Small intestine (tissue), 7 donors: ENCODE results near the gene NRP2. TPM values are rescaled to one million over a fixed set of nuclear protein-coding genes. Genes with fewer than 3 reads are reported as not detected.
A peak's percentile ranks its signal among the peaks of the same experiment; 100 is the strongest.

Source experiments
- DNase-seq, 2 donors: peaks; one replicate each; pipeline versions ENCODE4 v3.0.0 to v3.0.0-alpha.2; 2013
- FAIRE-seq: peaks from 2 replicates; lab custom pipeline; 2012; peaks lifted over from hg19 to GRCh38; lab: Jason Lieb, UNC
- H3K27ac ChIP-seq, 3 donors: one replicate each; pipeline ENCODE4 v1.5.1; 2013; ENCODE audit warnings: low read length in 2 of 3, mild to moderate bottlenecking in 2 of 3, control low read depth in 1 of 3, inconsistent platforms in 1 of 3, low read depth in 1 of 3, moderate library complexity in 1 of 3
- H3K27me3 ChIP-seq, 3 donors: one replicate each; pipeline ENCODE4 v1.6.1; 2013; ENCODE audit warnings: low read length in 3 of 3, inconsistent platforms in 1 of 3; ENCODE audit not compliant: control insufficient read depth in 3 of 3, insufficient read depth in 3 of 3
- H3K36me3 ChIP-seq, 3 donors: one replicate each; pipeline ENCODE4 v1.6.1; 2013; ENCODE audit warnings: low read length in 3 of 3, inconsistent platforms in 1 of 3, low read depth in 1 of 3, mild to moderate bottlenecking in 1 of 3, moderate library complexity in 1 of 3; ENCODE audit not compliant: control insufficient read depth in 3 of 3, insufficient read depth in 2 of 3
- H3K4me1 ChIP-seq, 3 donors: one replicate each; pipeline ENCODE4 v1.6.1; 2013; ENCODE audit warnings: low read length in 2 of 3, inconsistent platforms in 1 of 3, low read depth in 1 of 3, mild to moderate bottlenecking in 1 of 3, moderate library complexity in 1 of 3; ENCODE audit not compliant: control insufficient read depth in 3 of 3, insufficient read depth in 2 of 3
- H3K4me3 ChIP-seq, 3 donors: one replicate each; pipeline ENCODE4 v1.5.1; 2013; ENCODE audit warnings: low read length in 3 of 3, control low read depth in 1 of 3, inconsistent platforms in 1 of 3, low read depth in 1 of 3, mild to moderate bottlenecking in 1 of 3, moderate library complexity in 1 of 3
- H3K9me3 ChIP-seq, 2 donors: one replicate each; pipeline ENCODE4 v1.6.1; 2013; ENCODE audit warnings: low read depth in 1 of 2, low read length in 1 of 2; ENCODE audit not compliant: control insufficient read depth in 2 of 2, insufficient read depth in 1 of 2
- whole genome bisulfite sequencing, 3 donors: extraction: QIAGEN DNeasy Blood & Tissue Kit; methylation state at CpG; one replicate each; pipeline ENCODE4 v1.1.7; 2013; 5-methylcytosine and 5-hydroxymethylcytosine counted together
- polyA plus RNA-seq, 4 donors: library from polyadenylated mRNA; stranded (reverse) in 3 of 4; unstranded in 1 of 4; fragments of 200-250 nt in 3 of 4; fragments of 120-200 nt in 1 of 4; gene quantifications; one replicate each; pipeline versions ENCODE4 v1.2.1 to v1.2.3, GENCODE V29; 2013
- donor health status: healthy with polysubstance abuse.
- donor health status: control.
- donor health status: control.
- donor health status: Bipolar disorder and iron deficiency.
- donor health status: healthy.

Gene NRP2
- polyA plus RNA-seq, 4 donors: 0.81 to 9.6 (median 4.9) TPM

DNA sequence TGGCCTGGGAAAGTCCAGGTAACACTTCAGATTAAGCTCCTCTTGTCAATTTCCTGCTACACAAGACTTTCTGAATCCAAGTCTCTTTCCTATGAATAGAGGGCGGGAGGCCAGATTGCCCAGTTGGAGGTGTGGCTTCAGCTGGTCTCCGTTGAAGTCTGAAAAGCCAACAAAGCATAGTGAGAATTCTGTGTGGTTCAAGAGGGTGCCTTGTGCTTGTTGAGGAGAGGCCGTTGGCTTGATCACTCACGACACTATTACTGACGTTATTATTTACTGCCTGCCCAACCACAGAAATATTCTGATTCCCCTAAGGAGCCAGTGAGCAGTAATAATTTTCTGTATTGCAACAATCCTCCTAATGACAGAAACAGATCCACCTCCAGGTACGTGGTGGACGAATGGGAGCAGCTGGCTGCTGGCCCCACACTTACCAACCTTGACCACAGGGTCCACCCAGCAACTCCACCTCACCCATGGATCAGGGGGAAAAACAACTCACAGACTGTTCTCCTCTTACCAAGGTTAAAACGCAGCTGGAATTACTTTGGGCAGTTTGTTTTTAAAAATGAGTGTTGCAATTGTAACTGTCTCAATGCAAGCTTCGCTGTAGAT, 21.9 kb downstream of the NRP2 start:
- peaks cover 2 to 14% (median 9%) of the 10 kb centered on the region in 3 donors for H3K4me1 ChIP-seq
- no peak overlapping the region for H3K4me3 ChIP-seq
- DNase-seq (peak in 1 of 2 donors; percentile 26), FAIRE-seq (no peak)
- H3K27ac ChIP-seq: peak overlapping the region in 1 of 3 donors; percentile 36
- 25 to 65% (median 46%) methylated on average over 9 of the region's 9 CpGs for WGBS, 3 donors
- H3K9me3 ChIP-seq: no peaks in the 10 kb centered on the region
- H3K36me3 ChIP-seq: no peaks in the 10 kb centered on the region
- no peaks in the 10 kb centered on the region for H3K27me3 ChIP-seq

GRCh38 chr2:205705511-205706349, 23.4 kb downstream of the NRP2 start:
- FAIRE-seq: no peak
- Histone ChIP-seq H3K27ac (peak overlapping the region in 2 of 3 donors; percentile 15 to 37), H3K27me3 (no peaks in the 10 kb centered on the region), H3K4me3 (no peak overlapping the region), H3K9me3 (no peaks in the 10 kb centered on the region), H3K4me1 (peaks cover 0 to 9% (median 3%) of the 10 kb centered on the region in 3 donors), H3K36me3 (no peaks in the 10 kb centered on the region)
- 88 to 89% (median 89%) methylated on average over 16 of the region's 16 CpGs for WGBS, 3 donors
- no peak for DNase-seq

GRCh38 chr2:205706769-205707381, 24.6 kb downstream of the NRP2 start:
- 48 to 60% (median 59%) methylated on average over 10 of the region's 10 CpGs for WGBS, 3 donors
- FAIRE-seq (no peak), DNase-seq (peak in 1 of 2 donors; percentile 26)
- peak overlapping the region in 2 of 3 donors; percentile 15 to 53 for H3K27ac ChIP-seq
- peaks cover 0 to 9% (median 3%) of the 10 kb centered on the region in 3 donors for H3K4me1 ChIP-seq
- no peaks in the 10 kb centered on the region for H3K27me3 ChIP-seq
- no peak overlapping the region for H3K4me3 ChIP-seq
- no peaks in the 10 kb centered on the region for H3K9me3 ChIP-seq
- no peaks in the 10 kb centered on the region for H3K36me3 ChIP-seq

- Histone ChIP-seq H3K36me3 (no peaks in the 10 kb centered on the region), H3K4me3 (no peak overlapping the region), H3K4me1 (peaks cover 0 to 12% (median 3%) of the 10 kb centered on the region in 3 donors), H3K27me3 (no peaks in the 10 kb centered on the region), H3K9me3 (no peaks in the 10 kb centered on the region), H3K27ac (peak overlapping the region in 1 of 3 donors; percentile 53)
- no peak for DNase-seq
- 77 to 88% (median 87%) methylated on average over 11 of the region's 11 CpGs for WGBS, 3 donors
- FAIRE-seq: no peak
Measured at GRCh38 chr2:205708231-205708631, 25.9 kb downstream of the NRP2 start.

DNA sequence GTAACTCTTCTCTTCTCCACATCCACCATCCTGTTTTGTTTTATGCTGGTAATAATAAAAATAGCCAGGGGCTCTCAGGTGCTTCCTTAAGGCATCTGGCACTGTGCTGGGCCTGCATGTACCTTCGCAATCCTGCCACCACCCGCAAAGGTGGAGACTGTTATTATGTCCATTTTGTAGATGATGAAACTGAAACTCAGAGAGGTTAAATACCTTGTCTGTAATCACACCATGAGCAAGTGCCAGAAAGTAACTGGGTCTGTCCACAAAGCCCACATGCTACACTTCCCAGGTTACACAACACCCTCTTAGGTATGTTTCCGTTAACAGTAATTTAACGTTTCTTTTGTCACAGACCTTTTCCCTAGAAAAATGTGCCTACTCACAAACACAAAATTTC, 27.0 kb downstream of the NRP2 start:
- FAIRE-seq (no peak), DNase-seq (no peak)
- WGBS, 3 donors: 79 to 89% (median 80%) methylated on average over 4 of the region's 4 CpGs
- Histone ChIP-seq H3K27ac (no peak overlapping the region), H3K9me3 (no peaks in the 10 kb centered on the region), H3K4me1 (peaks cover 0 to 12% (median 3%) of the 10 kb centered on the region in 3 donors), H3K27me3 (no peaks in the 10 kb centered on the region), H3K4me3 (no peak overlapping the region), H3K36me3 (no peaks in the 10 kb centered on the region)

- Histone ChIP-seq H3K36me3 (peaks cover 0 to 2% (median 0%) of the 10 kb centered on the region in 3 donors), H3K27ac (no peak overlapping the region), H3K4me1 (peaks cover 0 to 7% (median 4%) of the 10 kb centered on the region in 3 donors), H3K27me3 (no peaks in the 10 kb centered on the region), H3K9me3 (no peaks in the 10 kb centered on the region), H3K4me3 (no peak overlapping the region)
- 46 to 68% (median 62%) methylated on average over 1 of the region's 1 CpG for WGBS, 3 donors
- no peak for FAIRE-seq
- no peak for DNase-seq
Measured at GRCh38 chr2:205712508-205712907, 30.2 kb downstream of the NRP2 start.

GRCh38 chr2:205713086-205713485, 30.8 kb downstream of the NRP2 start:
- Histone ChIP-seq H3K9me3 (no peaks in the 10 kb centered on the region), H3K36me3 (peaks cover 0 to 7% (median 0%) of the 10 kb centered on the region in 3 donors), H3K27ac (no peak overlapping the region), H3K4me3 (no peak overlapping the region), H3K27me3 (no peaks in the 10 kb centered on the region), H3K4me1 (peaks cover 0 to 4% (median 3%) of the 10 kb centered on the region in 3 donors)
- FAIRE-seq (no peak), DNase-seq (no peak)
- 7 to 19% (median 13%) methylated on average over 1 of the region's 1 CpG for WGBS, 3 donors

DNA sequence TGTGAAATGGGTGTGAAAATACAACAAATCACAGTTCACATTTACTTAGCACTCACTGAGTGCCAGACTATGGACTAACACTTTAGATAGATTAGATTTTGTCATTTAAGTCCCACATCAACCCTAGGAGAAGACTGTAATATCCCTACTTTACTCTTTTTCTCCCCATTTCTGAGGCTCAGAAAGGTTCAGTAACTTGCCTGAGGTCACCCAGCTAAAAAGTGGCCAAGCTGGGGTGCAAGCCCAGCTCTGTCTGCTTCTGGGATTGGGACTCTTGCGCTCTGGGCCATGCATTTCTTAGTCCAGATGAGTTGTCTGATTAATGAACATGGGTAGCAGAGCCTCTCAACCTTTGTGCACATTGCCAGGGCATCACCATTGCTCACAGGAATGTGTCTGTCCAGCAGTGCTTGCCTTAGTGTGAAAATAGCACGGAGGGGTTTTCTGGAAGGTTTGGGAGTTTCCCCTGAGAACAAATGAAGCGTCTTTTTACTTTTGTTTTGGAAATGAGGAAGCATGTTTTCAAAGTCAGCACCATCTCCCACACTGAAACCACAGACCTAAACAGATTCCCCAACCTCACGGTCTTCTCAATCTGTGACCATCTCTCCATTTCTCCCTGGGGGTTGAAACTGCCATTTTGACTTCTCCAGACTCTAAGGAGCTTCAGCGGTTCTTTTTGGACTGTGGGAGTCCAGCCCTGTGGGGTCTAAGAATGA, 31.9 kb downstream of the NRP2 start:
- Histone ChIP-seq H3K27ac (peak overlapping the region in 1 of 3 donors; percentile 34), H3K36me3 (peaks cover 0 to 7% (median 0%) of the 10 kb centered on the region in 3 donors), H3K4me1 (peaks cover 0 to 4% (median 3%) of the 10 kb centered on the region in 3 donors), H3K27me3 (no peaks in the 10 kb centered on the region), H3K4me3 (no peak overlapping the region), H3K9me3 (no peaks in the 10 kb centered on the region)
- DNase-seq: no peak
- no peak for FAIRE-seq
- 60 to 84% (median 62%) methylated on average over 5 of the region's 5 CpGs for WGBS, 3 donors
